HCT116 (cell line): ENCODE measurements around the gene ESD. TPM values are rescaled to one million over a fixed set of nuclear protein-coding genes. Genes with fewer than 3 reads are reported as not detected.

Experiments used
- ATAC-seq: fragments of 200-7000 bp; cut with Tn5 transposase; 2 replicates; pipeline ENCODE4 v1.9.1; 2020; ENCODE audit warnings: mild to moderate bottlenecking, moderate library complexity
- BruUV-seq: library from RNA; stranded (reverse); fragments of 400-500 nt; replicated peaks from 2 replicates; lab custom pipeline; 2021; lab: Mats Ljungman, UMichigan
- CTCF ChIA-PET: fragments of 300-600 bp; sonication (Branson Sonifier 250); formaldehyde crosslinking; loops from one replicate; lab custom pipeline; 2021; ENCODE audit warnings: antibody characterized with exemption; lab: Charles Lee
- POLR2A ChIA-PET: fragments of 300-600, 350-600 bp; sonication (Branson Sonifier 250); formaldehyde crosslinking; loops from one replicate; lab custom pipeline; 2021; ENCODE audit warnings: antibody characterized with exemption; lab: Charles Lee
- RAD21 ChIA-PET, 2 experiments: fragments of 300-600 bp; sonication (Branson Sonifier 250); formaldehyde crosslinking; loops; one replicate each; lab custom pipeline; 2023; ENCODE audit warnings: low total read pairs in 2 of 2; ENCODE audit not compliant: uncharacterized antibody in 2 of 2, unreplicated experiment in 2 of 2, low non-redundant PET in 1 of 2; lab: Charles Lee
- DNase-seq: peaks from one replicate; pipeline ENCODE4 v3.0.0-alpha.2; 2010; ENCODE audit warnings: low read depth, low spot score
- H2AFZ ChIP-seq: fragments of 200-600 bp; shearing (Covaris generic), sonication (generic); 2 replicates; pipeline ENCODE4 v1.6.1; 2017; ENCODE audit warnings: low read depth, mixed run types, mixed read lengths, antibody characterized with exemption, low read length; ENCODE audit not compliant: poor library complexity, severe bottlenecking
- H3K27ac ChIP-seq: 2 replicates; pipeline ENCODE4 v1.5.1; 2012; ENCODE audit warnings: low read depth, low read length
- H3K27me3 ChIP-seq: fragments of 200-600 bp; sonication (generic); 2 replicates; pipeline ENCODE4 v1.6.1; 2016; ENCODE audit warnings: mixed run types, low read length, mixed read lengths; ENCODE audit not compliant: insufficient read depth
- H3K36me3 ChIP-seq, 2 experiments: fragments of 200-500 bp in 1 of 2; fragments of 200-600 bp in 1 of 2; sonication (Bioruptor generic) in 1 of 2; sonication (generic) in 1 of 2; 2 replicates each; pipeline versions ENCODE4 v1.5.1 to v1.6.1; 2014 to 2016; ENCODE audit warnings: low read length in 2 of 2, inconsistent platforms in 1 of 2, mixed read lengths in 1 of 2, mixed run types in 1 of 2; ENCODE audit not compliant: insufficient read depth in 2 of 2, control insufficient read depth in 1 of 2
- H3K4me1 ChIP-seq, 2 experiments: fragments of 200-600 bp in 1 of 2; sonication (generic) in 1 of 2; 2 replicates each; pipeline versions ENCODE4 v1.5.1 to v1.6.1; 2012 to 2017; ENCODE audit warnings: low read length in 2 of 2, inconsistent platforms in 1 of 2, mild to moderate bottlenecking in 1 of 2, mixed read lengths in 1 of 2, mixed run types in 1 of 2, moderate library complexity in 1 of 2; ENCODE audit not compliant: insufficient read depth in 2 of 2, control insufficient read depth in 1 of 2
- H3K4me2 ChIP-seq: fragments of 200-600 bp; sonication (generic); 2 replicates; pipeline ENCODE4 v1.6.1; 2017; ENCODE audit warnings: mixed run types, low read length, mixed read lengths
- H3K4me3 ChIP-seq, 2 experiments: fragments of 200-600 bp in 1 of 2; sonication (generic) in 1 of 2; replicated peaks in 1 of 2; 2 replicates each; pipeline ENCODE4 v1.5.1; 2011 to 2016; ENCODE audit warnings: low read length in 2 of 2, control low read depth in 1 of 2, low read depth in 1 of 2, mild to moderate bottlenecking in 1 of 2, mixed read lengths in 1 of 2, mixed run types in 1 of 2
- H3K79me2 ChIP-seq: fragments of 200-600 bp; sonication (generic); 2 replicates; pipeline ENCODE4 v1.6.1; 2017; ENCODE audit warnings: mild to moderate bottlenecking, mixed run types, low read length, moderate library complexity, mixed read lengths; ENCODE audit not compliant: insufficient read depth
- H3K9ac ChIP-seq: fragments of 200-600 bp; sonication (generic); 2 replicates; pipeline ENCODE4 v1.6.1; 2016; ENCODE audit warnings: low read length, mixed read lengths
- H3K9me2 ChIP-seq: fragments of 200-600 bp; sonication (generic), shearing (Covaris generic); 2 replicates; pipeline ENCODE4 v1.6.1; 2017; ENCODE audit warnings: mixed run types, mild to moderate bottlenecking, moderate library complexity; ENCODE audit not compliant: insufficient read depth
- H3K9me3 ChIP-seq, 2 experiments: fragments of 200-500 bp in 1 of 2; fragments of 200-600 bp in 1 of 2; sonication (Bioruptor generic) in 1 of 2; sonication (generic) in 1 of 2; 2 replicates each; pipeline ENCODE4 v1.6.1; 2014 to 2017; ENCODE audit warnings: low read length in 2 of 2, mixed read lengths in 2 of 2, inconsistent platforms in 1 of 2, low read depth in 1 of 2, mild to moderate bottlenecking in 1 of 2, mixed run types in 1 of 2, moderate library complexity in 1 of 2; ENCODE audit not compliant: control insufficient read depth in 1 of 2, insufficient read depth in 1 of 2
- H4K20me1 ChIP-seq: fragments of 200-600 bp; sonication (generic), shearing (Covaris generic); 2 replicates; pipeline ENCODE4 v1.6.1; 2017; ENCODE audit warnings: mixed run types, mild to moderate bottlenecking, moderate library complexity; ENCODE audit not compliant: insufficient read depth
- CBX3 ChIP-seq: IDR thresholded peaks from 2 replicates; pipeline ENCODE4 v1.6.1; 2012; ENCODE audit warnings: low read depth
- CEBPB ChIP-seq: IDR thresholded peaks from 2 replicates; pipeline ENCODE4 v1.6.1; 2012; ENCODE audit warnings: low read depth
- ELF1 ChIP-seq: IDR thresholded peaks from 2 replicates; pipeline ENCODE4 v1.6.1; 2012; ENCODE audit warnings: low read depth, borderline replicate concordance
- EZH2 ChIP-seq: fragments of 200-600 bp; sonication (generic); IDR thresholded peaks from 2 replicates; pipeline ENCODE4 v1.6.1; 2017; ENCODE audit warnings: antibody characterized with exemption, mixed run types
- EZH2phosphoT487 ChIP-seq: fragments of 200-600 bp; IDR thresholded peaks from 2 replicates; pipeline ENCODE4 v1.6.1; 2018; ENCODE audit warnings: antibody characterized with exemption, borderline replicate concordance
- FOSL1 ChIP-seq: IDR thresholded peaks from 2 replicates; pipeline ENCODE4 v1.6.1; 2012; ENCODE audit warnings: low read depth
- POLR2A ChIP-seq: IDR thresholded peaks from 2 replicates; pipeline ENCODE4 v1.7.0; 2011; ENCODE audit warnings: borderline replicate concordance; ENCODE audit not compliant: insufficient read depth, insufficient read length; ENCODE audit errors: extremely low read depth
- POLR2AphosphoS5 ChIP-seq: IDR thresholded peaks from 2 replicates; pipeline ENCODE4 v1.6.1; 2011; ENCODE audit warnings: mild to moderate bottlenecking, low read depth, low read length, moderate library complexity
- SIN3A ChIP-seq: IDR thresholded peaks from 2 replicates; pipeline ENCODE4 v1.6.1; 2012; ENCODE audit warnings: low read depth
- SP1 ChIP-seq: IDR thresholded peaks from 2 replicates; pipeline ENCODE4 v1.6.1; 2012; ENCODE audit warnings: low read depth
- SRF ChIP-seq: IDR thresholded peaks from 2 replicates; pipeline ENCODE4 v1.6.1; 2012; ENCODE audit warnings: low read depth
- TCF7L2 ChIP-seq: IDR thresholded peaks from 2 replicates; pipeline ENCODE4 v1.7.0; 2011; ENCODE audit warnings: borderline replicate concordance, inconsistent platforms; ENCODE audit not compliant: insufficient read depth, insufficient read length; ENCODE audit errors: extremely low read depth
- ZFX ChIP-seq: fragments of 450-650 bp; IDR thresholded peaks from 2 replicates; pipeline ENCODE4 v1.6.1; 2017
- ZNF274 ChIP-seq: fragments of 200-500 bp; sonication (Bioruptor generic); IDR thresholded peaks from 2 replicates; pipeline ENCODE4 v1.6.1; 2014; ENCODE audit warnings: mild to moderate bottlenecking, low read depth, low read length, inconsistent platforms
- intact Hi-C: fragments of 100-400 bp; cut with micrococcal nuclease; formaldehyde crosslinking; loops from 2 replicates; pipeline ENCODE4 v1.10.0; 2022
- total RNA-seq: library from RNA; stranded (reverse); gene quantifications from one replicate; pipeline ENCODE4 v1.2.1, GENCODE V29; 2021; ENCODE audit not compliant: unreplicated experiment
- TF ChIP-seq, protein P1 (sequence below): IDR thresholded peaks from 2 replicates; pipeline ENCODE4 v1.6.1; 2012
- TF ChIP-seq, protein P2 (sequence below), 3 experiments: fragments of 200-600 bp in 1 of 3; sonication (generic) in 1 of 3; IDR thresholded peaks in 2 of 3; conservative IDR thresholded peaks in 1 of 3; 2 replicates each; pipeline ENCODE4 v1.5.1; 2012 to 2017; ENCODE audit warnings: low read depth in 2 of 3, low read length in 2 of 3, antibody characterized with exemption in 1 of 3, borderline replicate concordance in 1 of 3, control low read depth in 1 of 3, mild to moderate bottlenecking in 1 of 3, mixed read lengths in 1 of 3, mixed run types in 1 of 3, moderate library complexity in 1 of 3; ENCODE audit not compliant: insufficient read depth in 1 of 3
- TF ChIP-seq, protein P3 (sequence below): IDR thresholded peaks from 2 replicates; pipeline ENCODE4 v1.6.1; 2012; ENCODE audit warnings: low read depth

Gene ESD
- total RNA-seq, 1 experiment from 2014 or later: 111 TPM

DNA sequence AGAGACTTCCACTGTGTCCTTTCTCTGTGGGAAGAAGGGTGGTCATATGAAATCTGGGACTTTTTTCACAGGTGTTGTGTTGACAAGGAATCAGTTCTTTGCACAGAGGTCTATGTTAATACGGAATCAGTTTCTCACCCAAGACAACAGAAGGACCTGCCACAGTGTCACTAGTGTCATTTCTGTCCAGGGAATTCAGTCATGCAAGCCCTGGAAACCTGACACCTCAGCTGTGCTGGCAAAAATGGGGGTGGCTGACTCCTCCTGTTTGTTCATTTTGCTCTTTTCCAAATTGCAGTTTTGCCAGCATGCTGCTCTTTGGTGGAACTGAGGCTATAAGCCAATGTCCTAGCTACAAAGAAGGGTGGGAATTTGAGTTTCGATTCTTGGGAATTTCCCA is 49.8 kb upstream of the ESD start:
- ATAC-seq (no peak), DNase-seq (no peak)
- BruUV-seq: no TSS peak
- H3K9me3 ChIP-seq: no peaks in the 10 kb centered on the region
- no peaks in the 10 kb centered on the region for H3K9me2 ChIP-seq
- no peaks in the 10 kb centered on the region for H4K20me1 ChIP-seq
- no peak overlapping the region for H3K27ac ChIP-seq
- H3K9ac ChIP-seq: no peak overlapping the region
- H3K79me2 ChIP-seq: no peaks in the 10 kb centered on the region
- TF ChIP-seq POLR2AphosphoS5 (no peak), SP1 (no peak), CEBPB (no peak), ZFX (no peak), ELF1 (no peak), FOSL1 (no peak), SIN3A (no peak), SRF (no peak), POLR2A (no peak), CBX3 (no peak), EZH2phosphoT487 (no peak), TCF7L2 (no peak), EZH2 (no peak), ZNF274 (no peak)
- TF ChIP-seq, protein P1, sequence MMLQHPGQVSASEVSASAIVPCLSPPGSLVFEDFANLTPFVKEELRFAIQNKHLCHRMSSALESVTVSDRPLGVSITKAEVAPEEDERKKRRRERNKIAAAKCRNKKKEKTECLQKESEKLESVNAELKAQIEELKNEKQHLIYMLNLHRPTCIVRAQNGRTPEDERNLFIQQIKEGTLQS: no peak
- TF ChIP-seq, protein P2, sequence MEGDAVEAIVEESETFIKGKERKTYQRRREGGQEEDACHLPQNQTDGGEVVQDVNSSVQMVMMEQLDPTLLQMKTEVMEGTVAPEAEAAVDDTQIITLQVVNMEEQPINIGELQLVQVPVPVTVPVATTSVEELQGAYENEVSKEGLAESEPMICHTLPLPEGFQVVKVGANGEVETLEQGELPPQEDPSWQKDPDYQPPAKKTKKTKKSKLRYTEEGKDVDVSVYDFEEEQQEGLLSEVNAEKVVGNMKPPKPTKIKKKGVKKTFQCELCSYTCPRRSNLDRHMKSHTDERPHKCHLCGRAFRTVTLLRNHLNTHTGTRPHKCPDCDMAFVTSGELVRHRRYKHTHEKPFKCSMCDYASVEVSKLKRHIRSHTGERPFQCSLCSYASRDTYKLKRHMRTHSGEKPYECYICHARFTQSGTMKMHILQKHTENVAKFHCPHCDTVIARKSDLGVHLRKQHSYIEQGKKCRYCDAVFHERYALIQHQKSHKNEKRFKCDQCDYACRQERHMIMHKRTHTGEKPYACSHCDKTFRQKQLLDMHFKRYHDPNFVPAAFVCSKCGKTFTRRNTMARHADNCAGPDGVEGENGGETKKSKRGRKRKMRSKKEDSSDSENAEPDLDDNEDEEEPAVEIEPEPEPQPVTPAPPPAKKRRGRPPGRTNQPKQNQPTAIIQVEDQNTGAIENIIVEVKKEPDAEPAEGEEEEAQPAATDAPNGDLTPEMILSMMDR (IDR thresholded peaks at IDR 0.05 in 2 of 3, conservative IDR thresholded peaks at IDR 0.05 in 1 of 3; ENCODE audit: borderline replicate concordance in 1 of 3, insufficient read depth in 1 of 3, low read depth in 2 of 3, low read length in 2 of 3): no peak
- TF ChIP-seq, protein P3, sequence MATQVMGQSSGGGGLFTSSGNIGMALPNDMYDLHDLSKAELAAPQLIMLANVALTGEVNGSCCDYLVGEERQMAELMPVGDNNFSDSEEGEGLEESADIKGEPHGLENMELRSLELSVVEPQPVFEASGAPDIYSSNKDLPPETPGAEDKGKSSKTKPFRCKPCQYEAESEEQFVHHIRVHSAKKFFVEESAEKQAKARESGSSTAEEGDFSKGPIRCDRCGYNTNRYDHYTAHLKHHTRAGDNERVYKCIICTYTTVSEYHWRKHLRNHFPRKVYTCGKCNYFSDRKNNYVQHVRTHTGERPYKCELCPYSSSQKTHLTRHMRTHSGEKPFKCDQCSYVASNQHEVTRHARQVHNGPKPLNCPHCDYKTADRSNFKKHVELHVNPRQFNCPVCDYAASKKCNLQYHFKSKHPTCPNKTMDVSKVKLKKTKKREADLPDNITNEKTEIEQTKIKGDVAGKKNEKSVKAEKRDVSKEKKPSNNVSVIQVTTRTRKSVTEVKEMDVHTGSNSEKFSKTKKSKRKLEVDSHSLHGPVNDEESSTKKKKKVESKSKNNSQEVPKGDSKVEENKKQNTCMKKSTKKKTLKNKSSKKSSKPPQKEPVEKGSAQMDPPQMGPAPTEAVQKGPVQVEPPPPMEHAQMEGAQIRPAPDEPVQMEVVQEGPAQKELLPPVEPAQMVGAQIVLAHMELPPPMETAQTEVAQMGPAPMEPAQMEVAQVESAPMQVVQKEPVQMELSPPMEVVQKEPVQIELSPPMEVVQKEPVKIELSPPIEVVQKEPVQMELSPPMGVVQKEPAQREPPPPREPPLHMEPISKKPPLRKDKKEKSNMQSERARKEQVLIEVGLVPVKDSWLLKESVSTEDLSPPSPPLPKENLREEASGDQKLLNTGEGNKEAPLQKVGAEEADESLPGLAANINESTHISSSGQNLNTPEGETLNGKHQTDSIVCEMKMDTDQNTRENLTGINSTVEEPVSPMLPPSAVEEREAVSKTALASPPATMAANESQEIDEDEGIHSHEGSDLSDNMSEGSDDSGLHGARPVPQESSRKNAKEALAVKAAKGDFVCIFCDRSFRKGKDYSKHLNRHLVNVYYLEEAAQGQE: no peak
- no peak overlapping the region for H2AFZ ChIP-seq
- no peak overlapping the region for H3K4me3 ChIP-seq
- RAD21 ChIA-PET: no interaction called here
- POLR2A ChIA-PET: no interaction called here
- no peaks in the 10 kb centered on the region for H3K4me1 ChIP-seq
- CTCF ChIA-PET: no interaction called here
- intact Hi-C loops: no loop called here
- H3K36me3 ChIP-seq: no peaks in the 10 kb centered on the region
- no peak overlapping the region for H3K4me2 ChIP-seq
- H3K27me3 ChIP-seq: peaks cover 53% of the 10 kb centered on the region
